ENCODE measurements around the gene FLNB.

DNA sequence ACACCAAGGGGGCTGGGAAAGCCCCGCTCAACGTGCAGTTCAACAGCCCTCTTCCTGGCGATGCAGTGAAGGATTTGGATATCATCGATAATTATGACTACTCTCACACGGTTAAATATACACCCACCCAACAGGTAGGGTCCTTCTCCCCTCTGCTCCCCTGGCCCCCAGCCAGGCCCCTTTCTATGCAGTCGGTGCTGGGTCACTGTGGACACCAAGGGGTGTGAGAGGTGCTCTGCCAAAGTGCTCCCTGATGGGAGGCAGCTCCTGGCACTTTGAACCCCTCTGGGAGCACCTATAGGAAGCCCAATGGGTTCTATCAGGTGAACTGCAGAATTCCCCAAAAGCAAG is 103.9 kb downstream of the FLNB start:
- TF ChIP-seq POLR2A (IDR thresholded peaks at IDR 0.05; ENCODE audit: low read depth): no peak
- TF ChIP-seq, protein P1, sequence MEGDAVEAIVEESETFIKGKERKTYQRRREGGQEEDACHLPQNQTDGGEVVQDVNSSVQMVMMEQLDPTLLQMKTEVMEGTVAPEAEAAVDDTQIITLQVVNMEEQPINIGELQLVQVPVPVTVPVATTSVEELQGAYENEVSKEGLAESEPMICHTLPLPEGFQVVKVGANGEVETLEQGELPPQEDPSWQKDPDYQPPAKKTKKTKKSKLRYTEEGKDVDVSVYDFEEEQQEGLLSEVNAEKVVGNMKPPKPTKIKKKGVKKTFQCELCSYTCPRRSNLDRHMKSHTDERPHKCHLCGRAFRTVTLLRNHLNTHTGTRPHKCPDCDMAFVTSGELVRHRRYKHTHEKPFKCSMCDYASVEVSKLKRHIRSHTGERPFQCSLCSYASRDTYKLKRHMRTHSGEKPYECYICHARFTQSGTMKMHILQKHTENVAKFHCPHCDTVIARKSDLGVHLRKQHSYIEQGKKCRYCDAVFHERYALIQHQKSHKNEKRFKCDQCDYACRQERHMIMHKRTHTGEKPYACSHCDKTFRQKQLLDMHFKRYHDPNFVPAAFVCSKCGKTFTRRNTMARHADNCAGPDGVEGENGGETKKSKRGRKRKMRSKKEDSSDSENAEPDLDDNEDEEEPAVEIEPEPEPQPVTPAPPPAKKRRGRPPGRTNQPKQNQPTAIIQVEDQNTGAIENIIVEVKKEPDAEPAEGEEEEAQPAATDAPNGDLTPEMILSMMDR (IDR thresholded peaks at IDR 0.05): no peak

Measured in esophagus muscularis mucosa (tissue), 3 donors.